ENCODE measurements around the gene ZNF407.

Gene ZNF407

GRCh38 chr18:75031717-75032317 is 434.1 kb downstream of the ZNF407 start:
- no peak for DNase-seq (ENCODE audit: low read depth in 2 of 2)
- H3K4me3 ChIP-seq (replicated peaks in 1 of 2; ENCODE audit: low read depth in 2 of 2, low read length in 2 of 2) = no peak overlapping the region
- no peak for TF ChIP-seq CTCF (IDR thresholded peaks at IDR 0.05; ENCODE audit: low read depth, low read length)

- no peak for TF ChIP-seq CTCF (IDR thresholded peaks at IDR 0.05; ENCODE audit: low read depth, low read length)
- no peak for DNase-seq (ENCODE audit: low read depth in 2 of 2)
- H3K4me3 ChIP-seq (replicated peaks in 1 of 2; ENCODE audit: low read depth in 2 of 2, low read length in 2 of 2) = no peak overlapping the region
These were observed 435.8 kb downstream of the ZNF407 start for GRCh38 chr18:75033516-75033915.

GRCh38 chr18:75034937-75035336 is 437.3 kb downstream of the ZNF407 start:
- no peak overlapping the region for H3K4me3 ChIP-seq (replicated peaks in 1 of 2; ENCODE audit: low read depth in 2 of 2, low read length in 2 of 2)
- no peak for DNase-seq (ENCODE audit: low read depth in 2 of 2)
- TF ChIP-seq CTCF (IDR thresholded peaks at IDR 0.05; ENCODE audit: low read depth, low read length) = no peak

GRCh38 chr18:75035928-75036327 is 438.3 kb downstream of the ZNF407 start:
- TF ChIP-seq CTCF (IDR thresholded peaks at IDR 0.05; ENCODE audit: low read depth, low read length) = no peak

GRCh38 chr18:75036917-75037688 is 439.4 kb downstream of the ZNF407 start:
- no peak overlapping the region for H3K4me3 ChIP-seq (replicated peaks in 1 of 2; ENCODE audit: low read depth in 2 of 2, low read length in 2 of 2)
- TF ChIP-seq CTCF (IDR thresholded peaks at IDR 0.05; ENCODE audit: low read depth, low read length) = no peak
- peak; percentile 8 to 21 for DNase-seq (ENCODE audit: low read depth in 2 of 2)

More at GRCh38 chr18:75035928-75036327, 438.3 kb downstream of the ZNF407 start:
- H3K4me3 ChIP-seq (replicated peaks in 1 of 2; ENCODE audit: low read depth in 2 of 2, low read length in 2 of 2) = no peak overlapping the region
- no peak for DNase-seq (ENCODE audit: low read depth in 2 of 2)

GRCh38 chr18:75037689-75037955 is 440.0 kb downstream of the ZNF407 start:
- H3K4me3 ChIP-seq (replicated peaks in 1 of 2; ENCODE audit: low read depth in 2 of 2, low read length in 2 of 2) = no peak overlapping the region
- TF ChIP-seq CTCF (IDR thresholded peaks at IDR 0.05; ENCODE audit: low read depth, low read length) = no peak
- DNase-seq (ENCODE audit: low read depth in 2 of 2) = no peak
